HG02938 (cell line): ENCODE data around the gene ARHGEF3.

Experiments
- ATAC-seq: cut with Tn5 transposase; IDR thresholded peaks from one replicate; pipeline ENCODE4 v1.9.1; 2021; ENCODE audit warnings: mild to moderate bottlenecking, moderate library complexity; ENCODE audit not compliant: unreplicated experiment

The ARHGEF3 gene

DNA sequence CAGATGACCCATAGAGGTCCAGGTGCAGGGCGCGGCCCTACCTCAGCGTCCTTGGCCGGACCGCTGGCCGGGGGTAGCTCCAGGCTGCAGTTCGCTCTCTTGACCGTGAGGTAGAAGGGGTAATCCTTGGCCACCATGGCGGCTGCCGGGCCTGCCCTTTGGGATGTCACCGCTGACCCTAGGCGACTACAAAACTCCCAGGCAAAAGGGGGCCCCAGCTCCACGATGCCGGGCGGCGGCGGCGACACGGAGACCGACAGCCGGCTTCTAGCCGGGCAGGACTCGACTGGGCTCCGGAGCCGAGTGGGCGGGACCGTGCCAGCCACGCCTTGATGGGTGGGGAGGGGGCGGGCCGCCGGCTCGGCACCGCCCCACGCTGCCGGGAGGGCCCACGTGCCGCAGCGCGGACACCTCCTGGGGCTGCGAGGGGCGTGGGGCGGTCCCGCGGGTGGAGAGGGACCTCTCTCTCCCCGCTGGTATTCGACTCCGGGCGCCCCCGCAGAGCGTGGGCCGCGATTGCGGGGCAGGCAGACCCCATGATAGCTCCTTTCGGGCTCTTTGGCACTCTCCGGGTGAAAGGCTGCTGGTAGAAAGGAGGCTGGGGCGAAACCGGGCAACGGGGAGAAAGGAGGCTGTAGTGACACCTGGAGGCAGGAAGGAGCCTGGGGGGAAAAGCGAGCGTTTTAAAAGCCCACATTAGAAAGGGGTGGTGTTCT, at the start of gene ARHGEF3:
Gene ARHGEF3 (minus strand): TSS at position 288 of the 716 bp plus-strand sequence. CDS start 151 bp downstream, at position 137.
- peak; percentile 81 for ATAC-seq

DNA sequence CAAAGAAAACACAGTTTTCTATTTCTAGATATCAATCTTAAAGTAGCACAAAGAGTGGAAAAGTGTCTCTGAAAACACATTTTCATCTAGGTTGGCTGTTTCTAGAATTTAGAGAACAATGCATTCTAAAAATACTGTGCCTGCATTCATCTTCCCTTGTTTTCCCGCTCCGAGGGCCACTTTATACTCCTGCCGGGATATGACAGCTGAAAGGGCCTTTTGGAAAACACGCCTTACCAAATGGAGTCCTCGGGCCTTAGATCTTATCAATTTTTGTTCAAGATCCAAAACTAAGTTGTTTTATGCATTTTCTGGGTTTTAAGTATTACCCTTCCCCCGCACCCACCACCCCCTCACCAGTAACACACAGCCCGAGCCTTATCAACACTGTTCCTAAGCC, 47.9 kb upstream of the ARHGEF3 start:
- ATAC-seq, result no peak

DNA sequence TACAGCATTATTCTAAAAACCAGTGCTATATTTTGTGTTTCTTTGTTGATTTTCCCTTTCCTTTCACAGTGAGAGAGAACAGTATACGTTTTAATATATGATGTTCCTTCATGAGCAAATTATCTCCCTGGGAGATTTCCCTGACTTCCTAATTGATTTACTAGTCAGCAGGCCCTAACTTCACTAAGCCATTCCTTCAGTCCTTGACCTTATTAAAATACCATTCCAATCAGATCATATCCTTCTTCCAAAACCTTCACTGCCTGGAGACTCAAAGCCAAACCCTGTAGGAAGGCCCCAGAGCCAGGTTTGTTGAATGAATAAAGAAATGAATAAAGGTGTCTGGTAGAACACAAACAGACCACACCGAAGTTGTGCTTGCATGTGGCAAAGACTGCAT, 43.8 kb upstream of the ARHGEF3 start:
- no peak for ATAC-seq

- ATAC-seq, result no peak
Measured at GRCh38 chr3:56844536-56844935, 42.8 kb upstream of the ARHGEF3 start.

GRCh38 chr3:56839784-56840715, 38.3 kb upstream of the ARHGEF3 start:
- ATAC-seq, result no peak

DNA sequence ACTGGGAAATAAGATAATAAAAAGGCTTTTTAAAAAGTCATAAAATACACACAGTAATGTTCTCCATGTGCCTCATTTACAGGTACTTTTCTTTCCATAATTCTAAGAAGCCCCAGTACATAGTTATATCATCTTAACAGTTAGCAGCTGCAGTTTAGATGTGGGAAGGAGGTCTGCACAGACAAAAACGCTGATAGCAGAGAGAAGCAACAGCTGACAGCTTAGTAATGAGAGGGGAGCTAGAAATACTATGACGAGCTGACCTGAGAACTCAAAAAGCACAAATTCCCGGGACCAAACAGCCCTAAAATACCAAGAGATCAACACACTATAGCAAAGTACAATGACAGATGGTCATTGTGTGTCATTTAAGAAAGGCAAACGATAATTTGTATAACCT, 36.7 kb upstream of the ARHGEF3 start:
- ATAC-seq, result no peak

DNA sequence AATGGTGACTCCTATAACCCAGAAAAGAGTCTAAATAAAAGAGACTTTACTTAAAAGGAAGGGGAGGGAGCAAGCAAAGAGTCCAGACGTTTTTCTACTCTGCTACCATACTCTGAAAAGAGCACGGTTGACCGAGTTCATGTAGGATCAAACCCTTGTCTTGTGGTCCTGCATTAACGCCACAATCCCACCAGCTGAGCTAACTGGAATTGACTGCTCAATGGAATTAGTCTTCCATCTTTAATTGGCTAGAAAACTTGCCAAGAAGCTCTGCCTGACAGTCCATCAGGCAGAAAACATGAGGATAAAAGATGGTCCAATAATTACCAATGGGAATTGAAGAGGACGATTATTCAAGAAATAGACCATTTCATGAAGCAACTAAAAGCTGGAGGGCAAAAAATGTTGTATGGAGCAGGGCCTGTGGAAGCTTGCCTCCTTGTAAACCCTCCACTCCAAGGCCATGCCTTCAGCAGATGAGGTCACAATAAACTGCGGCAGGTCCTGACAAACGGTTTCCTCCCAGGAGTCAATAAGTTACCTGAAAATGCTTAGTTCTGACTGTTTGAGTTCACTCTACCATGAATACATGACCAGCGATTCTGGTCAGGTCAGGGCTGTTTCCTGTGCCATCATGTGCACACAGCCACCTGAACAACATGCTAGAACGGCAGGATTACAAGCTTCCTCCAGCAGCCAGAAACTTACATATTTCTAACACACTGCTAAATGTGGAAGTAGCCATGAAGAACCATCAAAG, 35.6 kb upstream of the ARHGEF3 start:
- ATAC-seq, result peak; percentile 75

GRCh38 chr3:56836276-56837163, 34.8 kb upstream of the ARHGEF3 start:
- ATAC-seq, result no peak

DNA sequence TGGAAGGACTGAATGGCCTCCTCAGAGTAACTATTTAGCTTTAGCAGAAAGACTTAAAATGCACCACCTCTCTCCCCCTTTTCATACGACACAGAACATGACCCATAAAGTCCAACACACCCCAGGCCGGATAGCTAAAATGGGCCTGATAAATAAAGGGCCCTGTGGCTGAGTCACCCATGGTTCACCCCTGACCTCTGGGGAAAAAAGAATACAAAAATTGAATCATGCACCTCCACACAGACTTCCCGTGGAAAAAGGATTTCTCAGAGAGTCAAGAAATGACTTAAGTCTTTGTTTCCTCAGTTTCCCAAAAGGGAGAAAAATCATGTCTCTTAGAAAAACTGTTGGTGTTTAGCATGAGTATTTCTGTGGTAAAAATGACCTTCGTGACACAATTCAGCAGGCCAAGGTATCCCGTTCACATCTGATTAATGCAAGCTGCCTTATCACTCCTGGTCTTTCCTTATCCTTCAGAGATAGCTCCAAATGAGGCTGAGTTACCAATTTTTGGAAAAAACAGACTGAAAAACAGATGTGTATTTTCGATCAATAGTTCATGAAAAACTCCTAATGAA, 34.0 kb upstream of the ARHGEF3 start:
- ATAC-seq, result no peak

GRCh38 chr3:56833536-56833935, 31.8 kb upstream of the ARHGEF3 start:
- ATAC-seq, result no peak

GRCh38 chr3:56833022-56833421, 31.3 kb upstream of the ARHGEF3 start:
- ATAC-seq, result no peak

DNA sequence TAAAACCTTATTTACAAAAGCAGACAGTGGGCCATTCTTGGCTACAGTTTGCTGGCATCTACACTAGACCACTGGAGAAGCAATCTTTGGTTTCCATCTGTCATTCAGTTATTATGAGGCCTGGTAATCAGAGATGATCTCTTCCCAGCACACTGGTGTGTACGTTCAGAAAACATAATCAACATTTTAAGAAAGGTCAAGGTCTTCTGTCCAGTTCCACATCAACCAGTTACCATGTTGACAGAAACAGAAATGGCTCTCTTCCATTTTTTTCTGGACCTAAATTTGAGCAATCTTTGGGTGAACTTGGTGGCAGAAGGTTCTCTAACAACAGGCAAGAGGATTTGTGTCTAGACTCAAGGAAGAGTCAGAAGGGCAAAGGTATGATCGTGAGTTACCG, 29.8 kb upstream of the ARHGEF3 start:
- ATAC-seq, result no peak

DNA sequence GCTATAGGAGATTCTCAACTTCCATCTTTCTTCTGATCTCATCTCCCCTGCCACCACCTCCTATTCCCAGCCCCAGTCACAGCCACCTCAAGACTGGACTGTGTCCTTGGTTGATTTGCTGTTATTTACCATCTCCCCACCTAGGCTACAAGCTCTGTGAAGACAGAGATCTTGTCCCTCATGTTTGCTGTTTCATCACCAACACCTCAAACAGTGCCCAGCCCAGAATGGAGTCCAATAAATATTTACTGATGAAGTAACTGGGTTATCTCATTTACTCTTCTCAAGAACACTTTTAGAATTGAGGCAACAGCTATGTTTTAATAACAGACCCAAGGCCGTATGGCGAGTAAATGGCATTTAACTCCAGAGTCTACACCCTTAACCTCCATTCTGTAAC, 29.1 kb upstream of the ARHGEF3 start:
- no peak for ATAC-seq

GRCh38 chr3:56829533-56829932, 27.8 kb upstream of the ARHGEF3 start:
- ATAC-seq, result no peak

GRCh38 chr3:56826831-56827722, 25.3 kb upstream of the ARHGEF3 start:
- ATAC-seq, result no peak

- ATAC-seq, result no peak
Measured at GRCh38 chr3:56825567-56826438, 24.1 kb upstream of the ARHGEF3 start.

GRCh38 chr3:56823984-56824703, 22.4 kb upstream of the ARHGEF3 start:
- ATAC-seq, result no peak
